ENCODE measurements around the gene MASP1.

- TF ChIP-seq CTCF (conservative IDR thresholded peaks at IDR 0.05; ENCODE audit: low read length) (no peak), EZH2phosphoT487 (IDR thresholded peaks at IDR 0.05; ENCODE audit: borderline replicate concordance, low read depth, low read length) (no peak)
Measured at GRCh38 chr3:187227658-187228258, 63.8 kb downstream of the MASP1 start.

Data from OCI-LY7 (cell line).